ENCODE results near the gene ZNF341. TPM values are rescaled to one million over a fixed set of nuclear protein-coding genes. Genes with fewer than 3 reads are reported as not detected.

Gene ZNF341
- total and polyA plus RNA-seq, 2 of the 8 experiments (the other 6 are each of a cell fraction or from before 2014, with no cell fraction given), result 5.8 to 6.4 TPM

- Histone ChIP-seq H3K56ac (replicated peaks; ENCODE audit: insufficient read length, low read depth, low read length) (no peak overlapping the region), H4K8ac (ENCODE audit: extremely low read depth, insufficient read depth, low read length) (no peak overlapping the region), H3K14ac (ENCODE audit: insufficient read length) (no peak overlapping the region), H4K5ac (ENCODE audit: insufficient read length, low read depth, low read length) (no peak overlapping the region), H3K18ac (ENCODE audit: extremely low read depth, low read length) (no peak overlapping the region), H3K27me3 (replicated peaks in 1 of 4; ENCODE audit: control insufficient read depth in 3 of 4, extremely low read depth in 1 of 4, insufficient read depth in 3 of 4, low read length in 3 of 4) (no peaks in the 10 kb centered on the region), H2BK120ac (replicated peaks; ENCODE audit: low read depth, low read length) (no peak overlapping the region), H4K20me1 (replicated peaks in 1 of 2; ENCODE audit: control insufficient read depth in 1 of 2, insufficient read depth in 2 of 2, low read length in 2 of 2) (no peaks in the 10 kb centered on the region), H2AK5ac (ENCODE audit: low read depth, low read length) (no peak overlapping the region), H3K9me3 (ENCODE audit: insufficient read depth in 2 of 2, low read depth in 1 of 2, low read length in 1 of 2) (no peaks in the 10 kb centered on the region), H3K4me3 (ENCODE audit: extremely low read depth in 1 of 4, insufficient read depth in 2 of 4, low read depth in 3 of 4, low read length in 4 of 4) (no peak overlapping the region), H2BK15ac (ENCODE audit: low read length) (no peak overlapping the region), H3K4me2 (ENCODE audit: insufficient read depth in 1 of 2, low read depth in 2 of 2, low read length in 2 of 2) (no peak overlapping the region), H3K4ac (replicated peaks; ENCODE audit: insufficient read length, low read depth, low read length) (no peak overlapping the region), H2BK5ac (ENCODE audit: low read depth, low read length) (no peak overlapping the region), H3K27ac (ENCODE audit: low read depth, low read length) (no peak overlapping the region), H3K79me1 (ENCODE audit: low read depth, low read length) (no peaks in the 10 kb centered on the region), H3K9ac (replicated peaks in 1 of 4; ENCODE audit: extremely low read depth in 1 of 4, low read depth in 3 of 4, low read length in 3 of 4) (no peak overlapping the region), H4K91ac (replicated peaks; ENCODE audit: insufficient read length, low read length) (no peak overlapping the region), H2BK12ac (ENCODE audit: low read depth, low read length) (no peak overlapping the region), H3K23ac (ENCODE audit: insufficient read length) (no peak overlapping the region), H3K36me3 (ENCODE audit: control insufficient read depth in 2 of 4, insufficient read depth in 4 of 4, low read length in 3 of 4) (no peaks in the 10 kb centered on the region), H2BK20ac (ENCODE audit: low read length) (no peak overlapping the region), H3K23me2 (ENCODE audit: low read depth, low read length) (no peaks in the 10 kb centered on the region), H3K4me1 (replicated peaks in 1 of 4; ENCODE audit: control insufficient read depth in 3 of 4, insufficient read depth in 4 of 4, low read length in 3 of 4) (no peaks in the 10 kb centered on the region), H2AFZ (ENCODE audit: low read length) (no peak overlapping the region), H3K79me2 (ENCODE audit: control insufficient read depth in 1 of 2, insufficient read depth in 2 of 2, low read length in 2 of 2) (no peaks in the 10 kb centered on the region)
- no peak for FAIRE-seq
- DNase-seq (ENCODE audit: low read depth in 1 of 2, low spot score in 2 of 2), result no peak
- POLR2A ChIA-PET (ENCODE audit: partially characterized antibody), result no interaction called here
- 91% methylated on average over 2 of the region's 2 CpGs; no CpG with 5 or more reads in 1 of the 2 experiments for WGBS, 2 experiments (ENCODE audit: extremely low coverage in 1 of 2, insufficient coverage in 1 of 2, insufficient read length in 1 of 2, insufficient replicate concordance in 2 of 2, low coverage in 1 of 2, low lambda C conversion rate in 2 of 2, missing lambda C conversion rate in 1 of 2)
- CTCF ChIA-PET (ENCODE audit: partially characterized antibody), result interaction anchor here (0.8 kb wide), 1 partner anchor 162 kb away, joined by 3 read pairs; no protein-coding TSS in a partner anchor
- TF ChIP-seq HDAC2 (IDR thresholded peaks at IDR 0.05; ENCODE audit: borderline replicate concordance in 1 of 2, low read depth in 2 of 2, low read length in 2 of 2) (no peak), RBBP5 (IDR thresholded peaks at IDR 0.05; ENCODE audit: borderline replicate concordance, low read depth, low read length) (no peak), POLR2A (IDR thresholded peaks at IDR 0.05; ENCODE audit: control extremely low read depth in 1 of 2, low read depth in 2 of 2, low read length in 2 of 2) (no peak), JUN (IDR thresholded peaks at IDR 0.05; ENCODE audit: low read depth, low read length) (no peak), TAF7 (optimal IDR thresholded peaks at IDR 0.05; ENCODE audit: borderline replicate concordance, low read depth, low read length) (no peak), HDAC6 (IDR thresholded peaks at IDR 0.05; ENCODE audit: low read depth, low read length) (no peak), MAFK (IDR thresholded peaks at IDR 0.05; ENCODE audit: low read depth, low read length) (no peak), NRF1 (IDR thresholded peaks at IDR 0.05; ENCODE audit: low read depth, low read length) (no peak), RFX5 (IDR thresholded peaks at IDR 0.05; ENCODE audit: borderline replicate concordance, low read depth, low read length) (no peak), SIRT6 (IDR thresholded peaks at IDR 0.05; ENCODE audit: low read length) (no peak)
Measured at GRCh38 chr20:33773412-33774089, 41.8 kb downstream of the ZNF341 start.

All from H1 (cell line).